H1 (cell line): Measurements from ENCODE around the gene ZNF576. TPM values are rescaled to one million over a fixed set of nuclear protein-coding genes. Genes with fewer than 3 reads are reported as not detected.

Experiments used
- SP2 ChIP-seq: IDR thresholded peaks from 2 replicates; pipeline ENCODE4 v1.6.1; 2012; ENCODE audit warnings: mild to moderate bottlenecking, low read length, inconsistent platforms
- polyA plus RNA-seq, 7 experiments: library from polyadenylated mRNA; depleted of rRNA in 3 of 7; stranded (reverse) in 5 of 7; unstranded in 2 of 7; fragments of >200 nt in 5 of 7; fragments of 200-250 nt in 2 of 7; gene quantifications; 1 replicate in 5 of 7; 2 replicates in 1 of 7; 4 replicates in 1 of 7; pipeline versions ENCODE4 v1.2.1 to v1.2.3, GENCODE V29; 2011 to 2013; ENCODE audit warnings: missing spikeins in 2 of 7, mixed read lengths in 2 of 7
- total RNA-seq: library from RNA; stranded (reverse); fragmentation: NEBNext Ultra II Directional; extraction: Animal tissue kit (Norgen Biotek cat#: 25700); gene quantifications from 2 replicates; pipeline ENCODE4 v1.2.1, GENCODE V29; 2021
- TF ChIP-seq, protein P1 (sequence below): fragments of 300-600 bp; sonication (generic); IDR thresholded peaks from 2 replicates; pipeline ENCODE4 v1.7.1; 2012; ENCODE audit warnings: low read length, moderate library complexity, mild to moderate bottlenecking, inconsistent platforms; ENCODE audit not compliant: insufficient replicate concordance

The ZNF576 gene
- total and polyA plus RNA-seq, 2 of the 8 experiments (the other 6 are each of a cell fraction or from before 2014, with no cell fraction given) = 13.6 to 32.4 TPM

DNA sequence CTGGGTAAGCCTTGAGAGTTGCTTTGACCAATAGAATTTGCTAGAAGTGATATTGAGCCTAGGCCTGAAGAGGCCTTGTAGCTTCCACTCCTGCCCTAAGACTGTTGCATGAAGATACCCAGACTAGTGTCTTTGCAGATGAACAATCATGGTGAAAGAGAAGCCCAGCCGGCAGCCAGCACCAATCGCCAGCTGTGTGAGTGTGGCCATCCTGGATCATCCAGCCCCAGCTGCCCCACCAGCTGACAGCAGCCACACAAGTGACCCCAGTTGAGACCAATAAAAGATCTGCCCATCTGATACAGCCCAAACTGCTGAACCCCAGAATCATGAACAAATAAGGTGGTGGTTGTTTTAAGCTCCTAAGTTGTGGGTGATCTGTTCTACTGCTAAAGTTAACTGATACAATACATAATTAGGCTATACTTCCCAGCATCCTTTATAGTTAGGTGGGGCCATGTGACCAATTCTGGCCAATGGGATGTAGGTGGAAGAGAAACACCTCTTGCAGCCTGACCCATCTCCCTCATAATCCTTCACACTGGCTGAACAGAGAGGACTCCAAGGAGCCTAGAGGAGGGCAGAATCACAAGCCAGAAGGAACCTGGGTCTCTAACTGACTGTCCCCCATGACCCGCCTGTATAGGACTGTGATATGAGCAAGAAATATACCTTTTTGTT lies 32.4 kb downstream of the ZNF576 start (continued):
- TF ChIP-seq, protein P1, sequence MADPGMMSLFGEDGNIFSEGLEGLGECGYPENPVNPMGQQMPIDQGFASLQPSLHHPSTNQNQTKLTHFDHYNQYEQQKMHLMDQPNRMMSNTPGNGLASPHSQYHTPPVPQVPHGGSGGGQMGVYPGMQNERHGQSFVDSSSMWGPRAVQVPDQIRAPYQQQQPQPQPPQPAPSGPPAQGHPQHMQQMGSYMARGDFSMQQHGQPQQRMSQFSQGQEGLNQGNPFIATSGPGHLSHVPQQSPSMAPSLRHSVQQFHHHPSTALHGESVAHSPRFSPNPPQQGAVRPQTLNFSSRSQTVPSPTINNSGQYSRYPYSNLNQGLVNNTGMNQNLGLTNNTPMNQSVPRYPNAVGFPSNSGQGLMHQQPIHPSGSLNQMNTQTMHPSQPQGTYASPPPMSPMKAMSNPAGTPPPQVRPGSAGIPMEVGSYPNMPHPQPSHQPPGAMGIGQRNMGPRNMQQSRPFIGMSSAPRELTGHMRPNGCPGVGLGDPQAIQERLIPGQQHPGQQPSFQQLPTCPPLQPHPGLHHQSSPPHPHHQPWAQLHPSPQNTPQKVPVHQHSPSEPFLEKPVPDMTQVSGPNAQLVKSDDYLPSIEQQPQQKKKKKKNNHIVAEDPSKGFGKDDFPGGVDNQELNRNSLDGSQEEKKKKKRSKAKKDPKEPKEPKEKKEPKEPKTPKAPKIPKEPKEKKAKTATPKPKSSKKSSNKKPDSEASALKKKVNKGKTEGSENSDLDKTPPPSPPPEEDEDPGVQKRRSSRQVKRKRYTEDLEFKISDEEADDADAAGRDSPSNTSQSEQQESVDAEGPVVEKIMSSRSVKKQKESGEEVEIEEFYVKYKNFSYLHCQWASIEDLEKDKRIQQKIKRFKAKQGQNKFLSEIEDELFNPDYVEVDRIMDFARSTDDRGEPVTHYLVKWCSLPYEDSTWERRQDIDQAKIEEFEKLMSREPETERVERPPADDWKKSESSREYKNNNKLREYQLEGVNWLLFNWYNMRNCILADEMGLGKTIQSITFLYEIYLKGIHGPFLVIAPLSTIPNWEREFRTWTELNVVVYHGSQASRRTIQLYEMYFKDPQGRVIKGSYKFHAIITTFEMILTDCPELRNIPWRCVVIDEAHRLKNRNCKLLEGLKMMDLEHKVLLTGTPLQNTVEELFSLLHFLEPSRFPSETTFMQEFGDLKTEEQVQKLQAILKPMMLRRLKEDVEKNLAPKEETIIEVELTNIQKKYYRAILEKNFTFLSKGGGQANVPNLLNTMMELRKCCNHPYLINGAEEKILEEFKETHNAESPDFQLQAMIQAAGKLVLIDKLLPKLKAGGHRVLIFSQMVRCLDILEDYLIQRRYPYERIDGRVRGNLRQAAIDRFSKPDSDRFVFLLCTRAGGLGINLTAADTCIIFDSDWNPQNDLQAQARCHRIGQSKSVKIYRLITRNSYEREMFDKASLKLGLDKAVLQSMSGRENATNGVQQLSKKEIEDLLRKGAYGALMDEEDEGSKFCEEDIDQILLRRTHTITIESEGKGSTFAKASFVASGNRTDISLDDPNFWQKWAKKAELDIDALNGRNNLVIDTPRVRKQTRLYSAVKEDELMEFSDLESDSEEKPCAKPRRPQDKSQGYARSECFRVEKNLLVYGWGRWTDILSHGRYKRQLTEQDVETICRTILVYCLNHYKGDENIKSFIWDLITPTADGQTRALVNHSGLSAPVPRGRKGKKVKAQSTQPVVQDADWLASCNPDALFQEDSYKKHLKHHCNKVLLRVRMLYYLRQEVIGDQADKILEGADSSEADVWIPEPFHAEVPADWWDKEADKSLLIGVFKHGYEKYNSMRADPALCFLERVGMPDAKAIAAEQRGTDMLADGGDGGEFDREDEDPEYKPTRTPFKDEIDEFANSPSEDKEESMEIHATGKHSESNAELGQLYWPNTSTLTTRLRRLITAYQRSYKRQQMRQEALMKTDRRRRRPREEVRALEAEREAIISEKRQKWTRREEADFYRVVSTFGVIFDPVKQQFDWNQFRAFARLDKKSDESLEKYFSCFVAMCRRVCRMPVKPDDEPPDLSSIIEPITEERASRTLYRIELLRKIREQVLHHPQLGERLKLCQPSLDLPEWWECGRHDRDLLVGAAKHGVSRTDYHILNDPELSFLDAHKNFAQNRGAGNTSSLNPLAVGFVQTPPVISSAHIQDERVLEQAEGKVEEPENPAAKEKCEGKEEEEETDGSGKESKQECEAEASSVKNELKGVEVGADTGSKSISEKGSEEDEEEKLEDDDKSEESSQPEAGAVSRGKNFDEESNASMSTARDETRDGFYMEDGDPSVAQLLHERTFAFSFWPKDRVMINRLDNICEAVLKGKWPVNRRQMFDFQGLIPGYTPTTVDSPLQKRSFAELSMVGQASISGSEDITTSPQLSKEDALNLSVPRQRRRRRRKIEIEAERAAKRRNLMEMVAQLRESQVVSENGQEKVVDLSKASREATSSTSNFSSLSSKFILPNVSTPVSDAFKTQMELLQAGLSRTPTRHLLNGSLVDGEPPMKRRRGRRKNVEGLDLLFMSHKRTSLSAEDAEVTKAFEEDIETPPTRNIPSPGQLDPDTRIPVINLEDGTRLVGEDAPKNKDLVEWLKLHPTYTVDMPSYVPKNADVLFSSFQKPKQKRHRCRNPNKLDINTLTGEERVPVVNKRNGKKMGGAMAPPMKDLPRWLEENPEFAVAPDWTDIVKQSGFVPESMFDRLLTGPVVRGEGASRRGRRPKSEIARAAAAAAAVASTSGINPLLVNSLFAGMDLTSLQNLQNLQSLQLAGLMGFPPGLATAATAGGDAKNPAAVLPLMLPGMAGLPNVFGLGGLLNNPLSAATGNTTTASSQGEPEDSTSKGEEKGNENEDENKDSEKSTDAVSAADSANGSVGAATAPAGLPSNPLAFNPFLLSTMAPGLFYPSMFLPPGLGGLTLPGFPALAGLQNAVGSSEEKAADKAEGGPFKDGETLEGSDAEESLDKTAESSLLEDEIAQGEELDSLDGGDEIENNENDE = no peak
- no peak for TF ChIP-seq SP2
